ENCODE data around the gene PCLO.
"Not testable (repeated sequence)": the region's sequence is repeated elsewhere in the genome, so short reads cannot be mapped to it uniquely, and the experiment has no call there.

PCLO gene

DNA sequence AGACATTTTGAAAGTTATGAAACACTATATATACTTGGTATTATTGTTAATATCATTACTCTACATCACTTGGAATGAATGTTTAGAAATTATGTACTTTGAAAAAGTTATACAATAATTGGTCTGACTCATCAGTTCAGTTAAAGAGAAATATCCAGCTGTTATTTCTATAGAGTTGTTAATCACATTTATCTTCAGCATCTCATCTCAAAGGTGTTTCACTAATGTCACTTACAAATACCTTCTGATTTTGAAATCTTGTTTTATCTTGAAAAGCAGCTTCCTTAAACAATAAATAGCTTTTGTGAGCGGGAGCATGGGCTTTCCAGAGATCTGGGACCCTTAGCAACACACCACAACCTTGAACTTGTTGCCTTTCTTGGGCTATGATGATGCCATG lies 205.2 kb downstream of the PCLO start:
- no peak for FAIRE-seq
- no peak for DNase-seq (ENCODE audit: insufficient read length, low spot score)
- TF ChIP-seq POU2F2 (IDR thresholded peaks at IDR 0.05; ENCODE audit: low read depth, low read length) (no peak), TAF1 (IDR thresholded peaks at IDR 0.05; ENCODE audit: low read depth, low read length) (no peak), POLR2AphosphoS5 (IDR thresholded peaks at IDR 0.05; ENCODE audit: low read depth, low read length) (no peak), POLR2A (IDR thresholded peaks at IDR 0.05; ENCODE audit: low read depth, low read length) (no peak)

DNA sequence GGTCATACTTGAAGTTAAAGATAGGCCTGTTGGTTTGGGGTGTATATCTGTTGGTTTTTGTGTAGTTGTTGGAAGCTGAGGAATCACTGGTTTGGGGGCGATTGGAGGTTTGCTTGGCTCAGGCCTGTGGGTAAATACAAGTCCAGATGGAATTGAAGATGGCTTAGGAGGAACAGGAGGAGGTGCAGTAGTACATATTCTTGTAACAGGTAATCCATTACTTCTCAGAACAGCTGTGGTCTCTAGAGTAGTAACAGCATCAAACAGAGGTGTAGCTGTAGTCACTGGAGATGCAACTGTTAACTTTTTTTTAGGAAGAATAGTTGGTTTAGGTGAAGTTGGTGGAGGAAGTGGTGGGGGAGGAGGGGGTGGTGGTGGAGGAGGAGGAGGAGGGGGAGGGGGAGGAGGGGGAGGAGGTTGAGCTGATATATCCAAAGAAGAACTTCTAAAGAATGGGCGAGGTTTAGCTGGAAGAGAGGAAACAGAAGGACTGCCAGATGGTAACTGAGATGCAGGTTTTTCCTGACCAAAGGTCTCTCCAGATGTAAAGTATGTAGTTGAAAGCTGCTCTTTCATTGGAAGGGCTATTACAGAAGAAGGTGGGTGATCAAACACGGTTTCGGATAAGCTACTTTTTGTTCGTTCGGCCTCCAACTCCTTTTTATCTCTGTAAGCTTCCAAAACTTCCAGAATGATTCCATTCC lies 209.2 kb downstream of the PCLO start:
- TF ChIP-seq TAF1 (IDR thresholded peaks at IDR 0.05; ENCODE audit: low read depth, low read length) (no peak), POU2F2 (IDR thresholded peaks at IDR 0.05; ENCODE audit: low read depth, low read length) (no peak)
- FAIRE-seq (no peak), DNase-seq (ENCODE audit: insufficient read length, low spot score) (no peak)

DNA sequence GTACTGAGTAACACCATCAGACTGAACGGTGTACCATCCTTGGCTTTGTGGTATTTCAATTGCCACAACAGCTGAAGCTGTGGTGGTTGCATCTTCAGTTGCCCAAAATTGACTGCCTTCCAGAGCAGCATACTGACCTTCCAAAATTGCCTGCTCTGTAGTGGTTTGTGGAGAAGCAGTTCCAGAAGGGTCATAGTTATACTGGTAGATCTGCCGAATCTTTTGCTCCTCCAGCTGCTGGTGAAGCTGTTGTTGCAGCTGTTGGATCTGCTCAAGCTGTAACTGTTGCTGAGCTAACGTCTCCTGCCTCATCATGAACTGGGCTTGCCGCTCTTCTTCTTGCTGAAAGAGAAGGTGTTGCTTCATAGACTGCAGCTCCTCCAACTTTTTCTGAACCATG lies 212.2 kb downstream of the PCLO start:
- TF ChIP-seq SPI1 (IDR thresholded peaks at IDR 0.05; ENCODE audit: low read depth, low read length) (no peak), PAX5 (IDR thresholded peaks at IDR 0.05; ENCODE audit: insufficient read depth, low read length, severe bottlenecking) (no peak), POU2F2 (IDR thresholded peaks at IDR 0.05; ENCODE audit: low read depth, low read length) (no peak), TAF1 (IDR thresholded peaks at IDR 0.05; ENCODE audit: low read depth, low read length) (no peak), POLR2A (IDR thresholded peaks at IDR 0.05; ENCODE audit: low read depth, low read length) (no peak), POLR2AphosphoS5 (IDR thresholded peaks at IDR 0.05; ENCODE audit: low read depth, low read length) (no peak)
- FAIRE-seq (no peak), DNase-seq (ENCODE audit: insufficient read length, low spot score) (no peak)

DNA sequence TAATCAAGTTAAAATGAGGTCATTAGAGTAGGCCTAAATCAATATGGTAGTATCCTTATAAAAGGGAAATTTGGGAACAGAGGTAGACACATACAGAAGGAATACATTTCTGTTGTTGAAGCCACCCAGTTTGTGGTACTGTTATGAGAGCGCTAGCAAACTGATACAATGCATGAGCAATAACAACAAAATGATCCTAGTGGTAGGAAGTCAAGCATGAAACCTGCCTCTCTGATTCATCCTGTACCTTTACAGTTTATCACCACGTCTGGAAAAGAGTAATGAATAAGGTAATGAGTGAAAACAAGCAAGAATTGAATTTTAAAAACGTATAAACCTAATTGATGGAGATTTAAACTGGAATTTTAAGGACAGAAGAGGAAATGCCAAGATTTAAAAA lies 217.2 kb downstream of the PCLO start:
- DNase-seq (ENCODE audit: insufficient read length, low spot score) (no peak), FAIRE-seq (no peak)
- no peak for TF ChIP-seq POLR2A (IDR thresholded peaks at IDR 0.05; ENCODE audit: low read depth, low read length)
- no peak for TF ChIP-seq TAF1 (IDR thresholded peaks at IDR 0.05; ENCODE audit: low read depth, low read length)
- no peak for TF ChIP-seq POLR2AphosphoS5 (IDR thresholded peaks at IDR 0.05; ENCODE audit: low read depth, low read length)
- TF ChIP-seq SPI1 (IDR thresholded peaks at IDR 0.05; ENCODE audit: low read depth, low read length) = no peak
- no peak for TF ChIP-seq POU2F2 (IDR thresholded peaks at IDR 0.05; ENCODE audit: low read depth, low read length)
- no peak for TF ChIP-seq PAX5 (IDR thresholded peaks at IDR 0.05; ENCODE audit: insufficient read depth, low read length, severe bottlenecking)

DNA sequence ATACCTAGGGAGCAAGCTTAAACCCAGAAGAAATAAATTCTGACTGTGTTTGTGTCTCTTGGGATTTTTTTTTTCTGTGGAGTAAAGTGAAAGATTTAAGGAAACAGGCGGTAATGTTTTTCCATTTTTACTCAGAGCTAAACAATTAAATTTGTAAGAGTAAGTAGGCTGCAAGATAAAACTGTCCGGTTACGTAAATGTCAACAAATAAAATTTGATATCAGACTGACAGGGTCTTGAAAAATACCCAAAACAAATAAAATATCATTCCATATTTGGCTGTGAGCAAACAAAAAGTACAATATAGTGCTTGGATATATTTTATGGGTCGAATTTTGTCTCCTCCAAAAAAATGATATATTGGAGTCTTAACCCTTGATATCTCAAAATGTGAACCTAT lies 217.6 kb downstream of the PCLO start:
- DNase-seq (ENCODE audit: insufficient read length, low spot score) (no peak), FAIRE-seq (no peak)
- no peak for TF ChIP-seq TAF1 (IDR thresholded peaks at IDR 0.05; ENCODE audit: low read depth, low read length)
- TF ChIP-seq POLR2A (IDR thresholded peaks at IDR 0.05; ENCODE audit: low read depth, low read length) = no peak
- no peak for TF ChIP-seq POLR2AphosphoS5 (IDR thresholded peaks at IDR 0.05; ENCODE audit: low read depth, low read length)
- no peak for TF ChIP-seq SPI1 (IDR thresholded peaks at IDR 0.05; ENCODE audit: low read depth, low read length)
- no peak for TF ChIP-seq POU2F2 (IDR thresholded peaks at IDR 0.05; ENCODE audit: low read depth, low read length)
- TF ChIP-seq PAX5 (IDR thresholded peaks at IDR 0.05; ENCODE audit: insufficient read depth, low read length, severe bottlenecking) = no peak

DNA sequence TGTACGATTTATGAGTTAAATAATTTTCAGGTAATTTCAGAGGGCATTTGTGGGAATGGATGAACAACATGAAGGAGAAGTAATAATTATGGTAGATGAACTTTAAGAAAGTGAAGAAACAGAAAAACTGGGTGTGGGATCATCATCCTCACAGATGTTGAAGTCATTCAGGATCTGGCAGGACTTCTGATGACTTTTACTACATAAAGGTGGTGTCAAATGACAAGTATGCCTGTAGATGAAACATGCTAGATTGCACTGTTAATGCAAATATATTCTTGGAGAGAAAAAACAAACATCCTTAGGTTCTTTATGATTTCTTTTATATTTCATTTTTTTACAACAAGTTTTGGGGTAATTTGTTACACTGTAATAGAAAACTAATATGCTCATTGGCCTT lies 230.2 kb downstream of the PCLO start:
- no peak for FAIRE-seq
- no peak for DNase-seq (ENCODE audit: insufficient read length, low spot score)
- TF ChIP-seq TAF1 (IDR thresholded peaks at IDR 0.05; ENCODE audit: low read depth, low read length) (no peak), POLR2AphosphoS5 (IDR thresholded peaks at IDR 0.05; ENCODE audit: low read depth, low read length) (no peak), SPI1 (IDR thresholded peaks at IDR 0.05; ENCODE audit: low read depth, low read length) (no peak), POU2F2 (IDR thresholded peaks at IDR 0.05; ENCODE audit: low read depth, low read length) (no peak), PAX5 (IDR thresholded peaks at IDR 0.05; ENCODE audit: insufficient read depth, low read length, severe bottlenecking) (no peak), POLR2A (IDR thresholded peaks at IDR 0.05; ENCODE audit: low read depth, low read length) (no peak)

DNA sequence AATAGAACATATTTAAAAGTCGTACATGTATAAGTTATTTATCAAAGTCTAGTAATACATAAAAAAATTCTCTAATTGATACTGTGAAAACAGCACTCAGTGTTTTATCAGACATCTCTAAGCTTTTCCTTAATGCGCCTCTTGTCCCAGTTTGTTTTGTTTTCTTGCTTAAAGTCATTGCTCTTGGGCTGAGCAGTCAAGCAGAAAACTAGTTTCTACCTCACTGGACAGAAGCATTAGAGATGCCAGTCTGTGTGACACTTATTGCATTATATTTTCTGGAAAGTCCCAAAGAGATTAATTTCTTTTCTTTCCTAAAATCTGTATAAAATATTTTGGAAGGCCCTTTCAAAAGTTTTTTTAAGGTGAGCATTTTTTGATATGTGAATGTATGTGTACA lies 236.2 kb downstream of the PCLO start:
- TF ChIP-seq SPI1 (IDR thresholded peaks at IDR 0.05; ENCODE audit: low read depth, low read length) = no peak
- TF ChIP-seq TAF1 (IDR thresholded peaks at IDR 0.05; ENCODE audit: low read depth, low read length) = no peak
- TF ChIP-seq POLR2A (IDR thresholded peaks at IDR 0.05; ENCODE audit: low read depth, low read length) = no peak
- no peak for TF ChIP-seq PAX5 (IDR thresholded peaks at IDR 0.05; ENCODE audit: insufficient read depth, low read length, severe bottlenecking)
- TF ChIP-seq POU2F2 (IDR thresholded peaks at IDR 0.05; ENCODE audit: low read depth, low read length) = no peak
- TF ChIP-seq POLR2AphosphoS5 (IDR thresholded peaks at IDR 0.05; ENCODE audit: low read depth, low read length) = no peak
- DNase-seq (ENCODE audit: insufficient read length, low spot score) (no peak), FAIRE-seq (no peak)

DNA sequence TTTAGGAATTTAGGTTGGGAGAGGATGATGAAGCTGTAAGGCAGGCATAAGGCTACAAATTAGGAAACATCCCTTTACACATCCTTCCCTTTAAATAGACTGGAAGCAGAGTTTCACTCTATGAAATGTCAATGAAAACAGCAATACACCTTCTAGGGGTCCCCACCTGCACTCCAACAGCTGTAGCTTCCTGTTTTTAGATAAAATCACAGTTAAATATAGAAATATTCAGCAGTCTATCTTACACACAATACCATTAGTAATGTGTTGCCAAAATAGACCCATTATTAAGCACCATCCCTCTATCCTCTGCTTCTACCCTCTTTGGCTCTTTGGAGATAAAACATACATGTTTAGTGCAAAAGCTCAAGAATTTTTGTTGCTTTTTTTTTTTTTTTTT lies 237.4 kb downstream of the PCLO start:
- TF ChIP-seq SPI1 (IDR thresholded peaks at IDR 0.05; ENCODE audit: low read depth, low read length) = no peak
- no peak for TF ChIP-seq POLR2A (IDR thresholded peaks at IDR 0.05; ENCODE audit: low read depth, low read length)
- TF ChIP-seq POU2F2 (IDR thresholded peaks at IDR 0.05; ENCODE audit: low read depth, low read length) = no peak
- no peak for TF ChIP-seq POLR2AphosphoS5 (IDR thresholded peaks at IDR 0.05; ENCODE audit: low read depth, low read length)
- no peak for TF ChIP-seq TAF1 (IDR thresholded peaks at IDR 0.05; ENCODE audit: low read depth, low read length)
- TF ChIP-seq PAX5 (IDR thresholded peaks at IDR 0.05; ENCODE audit: insufficient read depth, low read length, severe bottlenecking) = no peak
- DNase-seq (ENCODE audit: insufficient read length, low spot score) = no peak
- no peak for FAIRE-seq

DNA sequence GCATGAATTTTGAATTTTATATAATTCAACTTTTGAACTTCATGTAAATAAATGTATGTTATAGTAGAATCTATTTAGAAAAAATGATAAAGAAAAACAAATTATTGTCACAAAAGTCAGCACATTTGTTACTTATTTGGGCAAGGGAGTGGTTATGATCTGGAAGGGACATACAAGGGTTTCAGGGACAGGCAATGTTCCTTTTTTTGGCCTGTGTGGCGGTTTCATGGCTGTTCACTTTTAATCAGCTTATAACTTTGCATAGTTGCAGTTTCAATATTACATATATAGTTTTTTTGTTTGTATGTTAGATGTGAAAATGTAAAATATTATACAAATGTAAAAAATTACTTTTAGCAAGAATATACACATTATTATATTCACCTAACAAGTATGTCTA lies 256.2 kb downstream of the PCLO start:
- TF ChIP-seq POLR2AphosphoS5 (IDR thresholded peaks at IDR 0.05; ENCODE audit: low read depth, low read length) (no peak), POLR2A (IDR thresholded peaks at IDR 0.05; ENCODE audit: low read depth, low read length) (no peak)
- FAIRE-seq = no peak
- no peak for DNase-seq (ENCODE audit: insufficient read length, low spot score)

DNA sequence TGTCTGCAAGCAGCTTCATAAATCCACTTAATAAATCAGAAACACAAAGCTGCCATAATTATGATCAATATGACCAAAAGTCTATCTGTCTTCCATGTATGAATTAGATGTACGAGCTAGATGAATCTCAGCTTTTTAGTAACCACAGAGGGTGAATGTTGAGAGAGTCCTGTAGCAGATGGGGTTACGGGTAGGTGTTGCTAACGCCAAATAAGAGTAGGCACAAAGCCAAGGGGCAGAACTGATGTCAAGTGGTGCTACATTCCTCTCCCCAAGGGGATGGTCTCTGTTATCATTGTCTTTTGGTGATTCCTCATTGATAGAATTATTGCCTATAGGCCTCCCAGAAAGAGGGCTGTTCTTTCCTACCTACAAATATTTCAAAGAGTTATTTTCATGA lies 257.8 kb downstream of the PCLO start:
- TF ChIP-seq PAX5 (IDR thresholded peaks at IDR 0.05; ENCODE audit: insufficient read depth, low read length, severe bottlenecking) (no peak), POU2F2 (IDR thresholded peaks at IDR 0.05; ENCODE audit: low read depth, low read length) (no peak), SPI1 (IDR thresholded peaks at IDR 0.05; ENCODE audit: low read depth, low read length) (no peak), POLR2AphosphoS5 (IDR thresholded peaks at IDR 0.05; ENCODE audit: low read depth, low read length) (no peak), POLR2A (IDR thresholded peaks at IDR 0.05; ENCODE audit: low read depth, low read length) (no peak), TAF1 (IDR thresholded peaks at IDR 0.05; ENCODE audit: low read depth, low read length) (no peak)
- DNase-seq (ENCODE audit: insufficient read length, low spot score) (no peak), FAIRE-seq (no peak)

DNA sequence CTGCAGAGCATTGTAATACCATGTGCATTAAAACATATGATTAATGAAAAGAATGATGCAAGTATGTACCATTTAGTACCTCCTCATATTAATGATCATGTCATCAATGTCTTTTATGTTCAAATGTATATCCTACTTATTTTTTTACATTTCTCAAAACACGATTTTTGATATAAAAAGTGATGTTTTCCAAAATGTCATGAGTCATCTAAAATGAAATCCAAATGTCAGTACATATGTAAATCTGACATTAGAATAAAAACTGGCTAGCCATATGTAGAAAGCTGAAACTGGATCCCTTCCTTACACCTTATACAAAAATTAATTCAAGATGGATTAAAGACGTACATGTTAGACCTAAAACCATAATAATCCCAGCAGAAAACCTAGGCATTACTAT lies 261.6 kb downstream of the PCLO start:
- DNase-seq (ENCODE audit: insufficient read length, low spot score); FAIRE-seq: not testable (repeated sequence)

Measured in GM12891 (cell line).